T1000 (cell line): ENCODE measurements around the gene COPE.

ENCODE experiments used
- DNase-seq: peaks from one replicate; lab custom pipeline; 2025; ENCODE audit warnings: mixed read lengths; lab: John Stamatoyannopoulos, UW

The COPE gene

GRCh38 chr19:18850471-18851375 is 68.5 kb downstream of the COPE start:
- DNase-seq, result no peak

- no peak for DNase-seq
These were observed 69.3 kb downstream of the COPE start for GRCh38 chr19:18849838-18850400.
